NCI-H2196 treated with DMSO at 0.1 percent for 48 hours (cell line): ENCODE measurements around the gene RPS6KA5.
"Not testable (repeated sequence)": the region's sequence is repeated elsewhere in the genome, so short reads cannot be mapped to it uniquely, and the experiment has no call there.

Experiments
- DNase-seq: peaks from one replicate; lab custom pipeline; 2025; ENCODE audit not compliant: unreplicated experiment; lab: John Stamatoyannopoulos, UW

The RPS6KA5 gene

GRCh38 chr14:91060351-91061055 lies at the start of gene RPS6KA5:
Gene RPS6KA5 (minus strand): TSS chr14:91060641. CDS start chr14:91060434, 207 bp downstream.
- DNase-seq: peak; percentile 93

- DNase-seq: no peak
These were observed 48.6 kb upstream of the RPS6KA5 start for GRCh38 chr14:91108941-91109611.

GRCh38 chr14:91103116-91103515 lies 42.7 kb upstream of the RPS6KA5 start:
- no peak for DNase-seq

GRCh38 chr14:91100102-91100501 lies 39.7 kb upstream of the RPS6KA5 start:
- no peak for DNase-seq

DNA sequence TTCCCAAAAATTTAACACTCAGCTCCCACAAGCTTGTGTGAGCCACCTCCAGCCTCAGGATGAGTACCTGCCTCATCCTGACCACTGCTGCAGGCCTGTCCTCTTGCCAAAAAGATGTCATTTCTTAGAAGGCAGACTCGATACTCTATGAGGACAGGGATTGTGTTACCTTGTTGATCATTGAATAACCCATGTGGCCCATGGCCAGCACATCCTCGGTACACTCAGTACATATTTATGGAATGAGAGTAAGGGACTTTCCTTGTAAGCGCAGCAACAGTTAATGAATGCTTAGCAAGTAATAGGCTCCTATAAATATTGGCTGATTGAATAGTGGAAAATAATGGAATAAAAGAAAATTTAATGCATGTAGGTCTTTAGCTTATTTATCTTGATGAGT lies 38.1 kb upstream of the RPS6KA5 start:
- no peak for DNase-seq

- not testable (repeated sequence) for DNase-seq
These were observed 37.2 kb upstream of the RPS6KA5 start for GRCh38 chr14:91097657-91098056.

DNA sequence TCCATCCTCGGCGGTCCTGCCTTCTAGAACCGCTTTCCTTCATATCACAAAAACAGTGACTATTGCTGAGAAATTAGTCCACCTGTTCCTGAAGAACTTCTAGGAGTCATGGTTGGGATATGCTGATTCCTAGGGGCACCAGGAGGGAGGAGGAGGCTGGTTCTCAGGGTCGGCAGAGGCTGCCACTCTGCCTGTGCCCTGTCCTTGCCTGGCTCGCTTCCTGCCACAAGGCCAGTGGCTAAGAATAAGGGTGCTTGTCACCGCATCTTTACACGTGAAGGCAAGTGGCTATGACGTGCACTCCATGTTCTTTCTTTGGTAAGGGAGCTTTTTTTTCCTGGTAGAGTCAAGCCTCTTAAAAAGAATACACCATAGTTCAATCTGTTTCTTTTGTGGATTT lies 34.7 kb upstream of the RPS6KA5 start:
- DNase-seq: no peak

- no peak for DNase-seq
These were observed 34.3 kb upstream of the RPS6KA5 start for GRCh38 chr14:91094772-91095171.

GRCh38 chr14:91093743-91094472 lies 33.5 kb upstream of the RPS6KA5 start:
- not testable (repeated sequence) for DNase-seq

DNA sequence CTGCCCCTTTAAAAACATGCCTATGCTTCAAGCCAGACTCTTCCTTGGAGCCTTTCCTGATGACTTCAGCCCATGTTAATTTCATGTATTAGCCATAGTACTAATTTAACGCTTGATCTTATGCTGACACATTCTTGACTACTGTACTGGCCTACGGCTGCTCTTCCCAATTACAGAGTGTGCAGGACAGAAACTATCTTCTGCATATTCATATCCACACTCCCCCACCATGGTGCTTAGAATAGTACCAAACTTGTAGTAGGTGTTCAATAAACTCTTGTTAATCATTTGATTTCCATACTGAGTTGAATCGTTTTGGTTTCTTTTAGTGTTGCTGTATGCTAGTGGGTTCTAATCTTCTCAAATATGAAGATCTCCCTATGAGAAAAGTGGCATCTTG lies 31.6 kb upstream of the RPS6KA5 start:
- no peak for DNase-seq

DNA sequence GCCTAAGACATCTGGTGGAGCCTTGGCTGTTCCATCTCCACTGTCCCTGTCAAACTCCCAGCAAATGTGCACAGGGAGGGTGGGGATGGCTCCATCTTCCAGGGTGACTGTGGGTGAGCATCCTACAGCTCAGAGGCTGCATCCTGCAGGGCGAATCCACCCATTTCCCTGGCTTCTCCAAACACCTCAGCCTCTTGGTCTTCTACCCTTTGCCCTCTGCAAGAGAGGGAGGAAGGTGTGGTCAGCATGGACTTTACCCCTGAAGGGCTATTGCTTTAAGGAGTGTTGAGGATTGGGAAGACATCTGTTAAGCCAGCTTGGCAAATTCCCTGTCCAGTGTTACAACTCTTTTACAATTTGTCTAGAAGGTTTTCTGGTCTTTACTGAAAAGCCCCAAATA lies 30.3 kb upstream of the RPS6KA5 start:
- DNase-seq: no peak

- no peak for DNase-seq
These were observed 29.6 kb upstream of the RPS6KA5 start for GRCh38 chr14:91089958-91090535.

DNA sequence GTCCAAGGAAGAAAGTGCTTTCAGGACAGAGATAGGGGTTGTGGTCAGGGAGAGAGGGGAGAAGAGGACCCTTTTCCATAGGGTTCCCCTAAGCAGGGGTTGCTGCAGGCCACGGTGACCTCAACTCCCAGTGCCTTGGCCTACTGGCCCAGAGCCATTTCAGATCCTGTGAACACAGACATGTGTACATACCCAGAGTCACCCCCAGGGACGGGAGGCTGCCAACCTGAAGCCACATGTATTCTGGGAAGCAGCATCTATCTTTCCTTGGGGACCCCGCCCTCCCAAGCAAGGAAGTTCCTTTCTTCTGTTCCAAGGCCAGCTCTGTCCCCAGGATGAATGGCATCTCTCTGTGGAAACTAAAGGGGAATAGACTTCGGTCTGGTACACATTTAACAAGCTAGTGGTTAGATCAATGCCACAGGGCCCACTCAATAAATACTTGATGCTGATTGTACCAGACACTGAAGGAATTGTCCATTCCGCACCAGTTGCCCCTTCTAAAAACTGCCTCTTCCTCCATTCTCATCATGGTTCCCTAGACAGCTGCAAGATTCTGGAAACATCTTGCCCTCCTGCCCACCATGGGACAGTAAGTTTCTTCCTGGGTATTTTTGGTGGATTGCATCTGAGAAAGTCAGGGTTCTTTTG lies 28.3 kb upstream of the RPS6KA5 start:
- DNase-seq: no peak

DNA sequence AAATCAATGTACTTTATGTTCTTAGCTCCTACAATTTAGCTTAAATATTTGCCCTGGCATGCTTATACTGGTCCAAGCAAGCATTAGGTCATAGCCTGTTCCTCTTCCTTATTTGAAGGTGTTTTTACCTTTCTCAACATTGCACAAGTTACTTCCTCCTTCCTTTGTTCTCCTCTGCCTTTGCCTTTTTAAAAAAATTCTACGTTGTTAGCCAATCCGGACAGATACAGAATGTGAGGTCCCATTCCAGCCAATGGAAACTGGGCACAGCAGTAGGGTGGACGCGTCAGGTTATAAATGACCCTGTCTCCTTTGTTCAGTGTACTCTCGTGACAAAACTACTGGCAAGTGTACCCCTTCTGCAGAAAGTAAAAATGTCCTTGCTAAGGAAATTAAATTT lies 27.0 kb upstream of the RPS6KA5 start:
- DNase-seq: not testable (repeated sequence)

DNA sequence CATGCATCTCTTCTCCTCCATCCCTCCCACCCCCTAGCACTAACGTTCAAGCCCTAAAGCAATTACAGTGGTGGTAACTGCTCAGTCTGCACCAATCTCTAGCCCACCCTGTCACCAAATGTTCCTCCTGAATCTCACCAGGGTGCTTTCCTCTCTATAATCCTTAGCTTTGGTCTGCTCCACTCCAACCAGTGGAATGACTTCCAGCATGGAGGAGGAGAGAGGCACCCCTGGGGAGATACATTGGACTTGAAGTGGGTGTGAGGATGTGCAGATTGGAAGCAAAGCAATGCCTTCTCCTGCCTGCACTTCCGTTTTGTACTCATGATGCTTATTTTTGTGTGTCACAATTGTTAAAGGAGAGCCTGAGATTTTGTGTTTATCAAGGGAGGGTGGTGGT lies 24.1 kb upstream of the RPS6KA5 start:
- no peak for DNase-seq

DNA sequence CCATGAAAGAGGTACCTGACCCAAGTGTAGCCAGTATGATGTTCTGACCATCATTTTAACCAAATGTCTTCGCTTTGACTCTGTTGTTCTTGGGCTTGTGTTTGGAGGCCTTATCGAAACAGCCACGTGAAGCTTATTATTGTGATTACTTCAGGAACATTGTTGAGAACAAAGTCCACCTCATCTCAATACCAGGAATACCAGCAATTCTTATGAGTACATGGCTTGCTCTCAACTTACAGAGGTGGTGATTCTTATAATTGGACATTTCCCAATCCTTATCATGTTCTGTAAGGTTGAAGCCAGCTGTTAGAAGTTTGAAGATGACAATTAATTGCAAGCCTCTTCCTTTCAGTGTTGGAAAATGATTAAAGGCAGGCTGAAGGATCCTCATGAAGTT lies 21.8 kb upstream of the RPS6KA5 start:
- no peak for DNase-seq

DNA sequence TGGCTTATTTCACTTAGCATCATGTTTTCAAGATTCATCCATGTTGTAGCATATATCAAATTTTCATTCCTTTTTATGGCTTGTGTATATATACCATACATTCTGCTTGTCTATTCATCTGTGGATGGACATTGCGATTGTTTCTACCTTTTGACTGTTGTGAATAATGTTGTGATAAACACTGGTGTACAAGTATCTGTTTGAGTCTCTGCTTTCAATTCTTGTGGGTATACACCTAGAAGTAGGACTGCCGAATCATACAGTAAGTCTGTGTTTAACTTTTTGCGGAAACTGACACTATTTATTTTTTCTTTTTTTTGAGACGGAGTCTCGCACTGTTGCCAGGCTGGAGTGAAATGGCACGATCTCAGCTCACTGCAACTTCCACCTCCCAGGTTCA lies 19.6 kb upstream of the RPS6KA5 start:
- no peak for DNase-seq

DNA sequence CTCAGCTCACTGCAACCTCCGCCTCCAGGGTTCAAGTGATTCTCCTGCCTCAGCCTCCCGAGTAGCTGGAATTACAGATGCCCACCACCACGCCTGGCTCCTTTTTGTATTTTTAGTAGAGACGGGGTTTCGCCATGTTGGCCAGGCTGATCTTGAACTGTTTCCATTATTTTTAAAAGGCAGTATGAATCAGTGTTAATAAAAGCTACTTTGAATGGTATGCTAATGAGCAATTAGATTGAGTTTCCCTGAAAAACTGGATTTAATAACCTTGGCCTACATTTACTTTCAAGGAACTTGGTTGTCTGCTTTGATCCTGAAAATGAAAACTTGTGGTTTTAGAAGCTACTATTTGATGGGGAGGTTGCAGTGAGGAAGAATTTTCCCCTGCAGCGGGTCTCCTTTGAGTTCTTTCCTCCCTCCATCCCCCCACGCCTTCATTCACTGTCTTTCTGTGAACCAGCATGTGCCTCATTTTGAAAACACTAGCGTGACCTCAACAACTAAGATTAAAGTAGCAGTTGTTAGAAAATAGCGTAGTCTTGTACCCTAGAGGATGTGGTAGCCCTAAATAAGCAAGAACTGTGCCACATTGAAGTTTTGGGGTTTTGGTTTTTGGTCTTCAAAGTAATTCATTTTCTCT lies 17.8 kb upstream of the RPS6KA5 start:
- no peak for DNase-seq

GRCh38 chr14:91075553-91075952 lies 15.1 kb upstream of the RPS6KA5 start:
- no peak for DNase-seq

- no peak for DNase-seq
These were observed 10.1 kb upstream of the RPS6KA5 start for GRCh38 chr14:91070572-91070971.

DNA sequence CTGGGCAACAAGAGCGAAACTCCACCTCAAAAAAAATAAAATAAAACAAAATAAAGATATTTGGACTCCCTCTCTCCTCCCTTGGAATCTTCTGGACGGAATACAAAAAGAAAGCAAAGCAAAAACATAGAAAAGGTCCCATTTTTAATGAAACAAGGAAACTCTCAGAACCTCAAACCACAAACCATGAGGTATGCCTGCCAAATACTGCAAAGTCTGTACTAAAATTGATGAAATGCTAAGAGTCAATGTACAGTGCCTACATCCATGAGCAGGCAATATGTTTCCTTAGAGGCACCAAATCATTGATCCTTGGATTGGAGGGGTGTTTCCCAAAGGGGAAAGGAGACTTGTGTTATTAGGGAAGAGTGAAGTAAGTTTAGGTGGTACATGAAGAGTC lies 8.2 kb upstream of the RPS6KA5 start:
- no peak for DNase-seq
